ENCODE data around the gene GABRP.

GRCh38 chr5:170753311-170753710, 30.2 kb upstream of the GABRP start:
- TF ChIP-seq, protein P1, sequence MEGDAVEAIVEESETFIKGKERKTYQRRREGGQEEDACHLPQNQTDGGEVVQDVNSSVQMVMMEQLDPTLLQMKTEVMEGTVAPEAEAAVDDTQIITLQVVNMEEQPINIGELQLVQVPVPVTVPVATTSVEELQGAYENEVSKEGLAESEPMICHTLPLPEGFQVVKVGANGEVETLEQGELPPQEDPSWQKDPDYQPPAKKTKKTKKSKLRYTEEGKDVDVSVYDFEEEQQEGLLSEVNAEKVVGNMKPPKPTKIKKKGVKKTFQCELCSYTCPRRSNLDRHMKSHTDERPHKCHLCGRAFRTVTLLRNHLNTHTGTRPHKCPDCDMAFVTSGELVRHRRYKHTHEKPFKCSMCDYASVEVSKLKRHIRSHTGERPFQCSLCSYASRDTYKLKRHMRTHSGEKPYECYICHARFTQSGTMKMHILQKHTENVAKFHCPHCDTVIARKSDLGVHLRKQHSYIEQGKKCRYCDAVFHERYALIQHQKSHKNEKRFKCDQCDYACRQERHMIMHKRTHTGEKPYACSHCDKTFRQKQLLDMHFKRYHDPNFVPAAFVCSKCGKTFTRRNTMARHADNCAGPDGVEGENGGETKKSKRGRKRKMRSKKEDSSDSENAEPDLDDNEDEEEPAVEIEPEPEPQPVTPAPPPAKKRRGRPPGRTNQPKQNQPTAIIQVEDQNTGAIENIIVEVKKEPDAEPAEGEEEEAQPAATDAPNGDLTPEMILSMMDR (IDR thresholded peaks at IDR 0.05) = no peak
- TF ChIP-seq EP300 (IDR thresholded peaks at IDR 0.05) = no peak
